H54 (cell line): ENCODE data around the gene TMEM233.
"Not testable (repeated sequence)": the region's sequence is repeated elsewhere in the genome, so short reads cannot be mapped to it uniquely, and the experiment has no call there.

Source experiments
- DNase-seq: peaks from one replicate; pipeline ENCODE4 v3.0.0; 2011; ENCODE audit warnings: low spot score, mixed read lengths; ENCODE audit not compliant: insufficient read length
- FAIRE-seq: peaks from 3 replicates; lab custom pipeline; 2011; peaks lifted over from hg19 to GRCh38; lab: Jason Lieb, UNC
- POLR2A ChIP-seq: IDR thresholded peaks from 2 replicates; pipeline ENCODE4 v1.6.1; 2011; ENCODE audit warnings: low read depth, mild to moderate bottlenecking, low read length

Gene TMEM233

DNA sequence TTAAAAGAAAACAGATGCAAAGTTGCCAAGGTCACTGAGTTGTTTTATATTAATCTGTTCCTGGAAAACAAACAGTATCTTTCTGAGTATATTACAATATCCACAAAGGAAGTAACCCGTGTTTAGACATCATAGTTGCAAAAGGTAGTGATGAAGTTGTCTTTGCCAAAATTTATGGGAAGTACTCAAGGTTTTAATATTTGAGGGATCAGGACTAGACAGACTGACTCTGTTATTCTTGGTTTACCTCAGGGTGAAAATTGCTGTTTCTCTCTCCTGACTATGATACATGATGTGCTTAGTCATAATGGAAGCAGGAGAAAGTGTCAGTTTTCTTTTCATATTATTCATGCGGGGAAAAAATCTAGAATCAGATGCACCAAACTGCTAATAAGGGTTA, 28.3 kb downstream of the TMEM233 start:
- no peak for DNase-seq
- no peak for TF ChIP-seq POLR2A
- no peak for FAIRE-seq

DNA sequence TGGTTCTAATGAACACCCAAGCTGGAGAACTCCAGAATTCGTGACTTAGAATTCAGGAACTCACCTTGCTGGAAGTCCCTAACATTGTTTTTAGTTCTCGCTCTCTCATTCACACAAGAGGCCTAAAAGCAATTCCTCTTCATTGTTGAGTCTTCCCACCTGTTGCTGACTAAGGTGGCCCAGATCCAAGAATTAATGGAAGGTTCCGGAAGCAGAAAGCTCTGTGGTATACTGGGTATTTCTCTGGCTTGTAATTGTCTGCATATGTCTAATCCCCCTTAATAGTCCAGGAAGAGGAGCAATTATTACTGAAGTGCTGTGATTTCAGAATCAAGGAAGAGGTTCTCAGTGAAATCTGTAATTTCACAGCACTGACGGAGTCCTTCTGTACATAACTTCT, 31.4 kb downstream of the TMEM233 start:
- TF ChIP-seq POLR2A = no peak
- FAIRE-seq (no peak), DNase-seq (no peak)

DNA sequence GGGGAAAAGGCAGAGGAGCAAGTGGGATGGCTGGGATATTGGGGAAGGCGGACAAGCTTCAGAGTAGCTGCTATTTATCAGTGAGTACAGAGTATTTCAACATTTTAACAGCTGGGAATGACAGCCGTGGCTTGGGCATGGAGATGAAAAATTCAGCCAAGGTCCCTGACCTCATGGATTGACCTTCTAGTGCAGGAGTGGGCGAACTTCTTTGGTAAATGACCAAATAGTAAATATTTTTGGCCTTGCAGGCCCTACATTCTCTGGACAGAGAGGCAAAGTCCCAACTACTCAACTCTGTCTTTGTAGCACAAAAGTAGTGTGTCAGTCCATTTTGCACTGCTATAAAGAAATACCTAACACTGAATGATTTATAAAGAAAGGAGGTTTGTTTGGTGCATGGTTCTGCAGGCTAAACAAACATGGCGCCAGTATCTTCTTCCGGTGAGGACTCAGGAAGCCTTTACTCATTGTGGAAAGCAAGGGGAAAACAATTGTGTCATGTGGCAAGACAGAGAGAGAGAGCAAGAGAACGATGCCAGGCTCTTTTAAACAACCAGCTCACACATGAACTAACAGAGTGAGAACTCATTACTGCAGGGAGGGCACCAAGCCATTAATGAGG, 33.6 kb downstream of the TMEM233 start:
- DNase-seq = no peak

DNA sequence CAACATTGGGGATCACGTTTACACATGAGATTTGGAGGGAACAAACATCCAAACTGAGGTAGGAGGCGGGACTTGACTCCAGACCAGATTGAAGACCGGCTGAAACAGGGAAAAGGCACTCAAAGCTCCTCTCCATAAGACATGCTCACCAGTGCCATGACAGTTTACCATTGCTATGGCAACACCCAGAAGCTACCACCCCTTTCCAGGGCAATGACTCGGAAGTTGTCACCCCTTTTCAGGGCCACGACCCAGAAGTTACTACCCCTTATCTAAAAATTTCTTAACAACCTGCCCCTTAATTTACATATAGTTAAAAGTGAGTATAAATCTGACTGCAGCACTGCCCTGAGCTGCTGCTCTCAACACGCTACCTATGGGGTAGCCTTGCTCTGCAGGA, 34.1 kb downstream of the TMEM233 start:
- DNase-seq = no peak
- no peak for TF ChIP-seq POLR2A
- no peak for FAIRE-seq

More for the DNA sequence above, 33.6 kb downstream of the TMEM233 start:
- FAIRE-seq = no peak
- TF ChIP-seq POLR2A = no peak

DNA sequence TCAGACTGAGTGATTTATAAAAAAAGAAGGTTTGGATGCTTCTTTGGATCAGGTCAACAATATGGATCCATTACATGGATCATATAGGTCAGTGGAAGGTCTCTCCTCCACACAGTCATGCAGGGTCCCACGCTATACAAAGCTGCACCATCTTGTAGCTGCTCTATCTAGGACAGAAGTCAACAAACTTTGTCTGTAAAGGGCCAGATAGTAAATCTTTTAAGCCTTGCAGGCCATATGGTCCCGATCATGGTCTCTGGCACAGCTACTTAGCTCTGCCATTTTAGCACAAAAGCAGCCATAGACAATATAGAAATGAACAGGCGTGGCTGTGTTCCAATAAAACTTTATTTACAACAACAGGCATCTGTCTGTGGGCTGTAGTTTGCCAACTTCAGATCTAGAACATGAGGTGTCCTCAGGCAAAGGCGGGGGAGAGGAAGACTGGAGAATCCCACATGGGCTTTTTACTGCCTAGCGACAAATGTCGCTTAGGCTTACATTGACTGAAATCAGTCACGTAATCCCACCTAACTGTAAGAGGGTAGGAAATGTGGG, 36.7 kb downstream of the TMEM233 start:
- FAIRE-seq = no peak
- DNase-seq = no peak
- TF ChIP-seq POLR2A = no peak

DNA sequence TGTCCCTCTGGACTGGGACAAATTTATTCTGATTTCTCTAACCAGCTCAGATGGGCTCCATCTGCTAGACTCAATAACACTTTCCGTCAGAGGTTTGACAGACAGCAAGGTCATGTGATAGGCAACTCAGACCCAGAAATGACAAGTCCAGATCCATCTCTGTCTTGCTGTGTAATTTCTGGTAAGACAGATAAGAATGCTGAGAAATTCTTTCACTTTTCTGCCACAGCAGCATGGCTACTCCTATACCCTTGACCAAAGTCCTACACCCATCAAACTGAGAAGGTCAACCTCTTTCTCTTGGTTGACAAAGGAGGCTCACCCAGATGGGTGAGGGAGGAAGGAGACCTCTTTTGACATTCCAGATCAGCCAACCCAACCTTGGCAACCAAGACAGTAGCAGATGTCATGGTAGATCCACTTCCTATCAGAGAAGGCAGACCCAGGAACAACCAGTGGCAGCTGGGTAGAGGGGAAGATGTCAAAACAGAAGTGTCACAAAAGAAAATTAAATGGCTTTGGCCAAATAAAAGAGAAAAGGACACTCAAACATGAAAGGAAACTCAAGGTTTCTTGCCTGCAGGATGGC, 37.5 kb downstream of the TMEM233 start:
- no peak for DNase-seq
- no peak for FAIRE-seq

DNA sequence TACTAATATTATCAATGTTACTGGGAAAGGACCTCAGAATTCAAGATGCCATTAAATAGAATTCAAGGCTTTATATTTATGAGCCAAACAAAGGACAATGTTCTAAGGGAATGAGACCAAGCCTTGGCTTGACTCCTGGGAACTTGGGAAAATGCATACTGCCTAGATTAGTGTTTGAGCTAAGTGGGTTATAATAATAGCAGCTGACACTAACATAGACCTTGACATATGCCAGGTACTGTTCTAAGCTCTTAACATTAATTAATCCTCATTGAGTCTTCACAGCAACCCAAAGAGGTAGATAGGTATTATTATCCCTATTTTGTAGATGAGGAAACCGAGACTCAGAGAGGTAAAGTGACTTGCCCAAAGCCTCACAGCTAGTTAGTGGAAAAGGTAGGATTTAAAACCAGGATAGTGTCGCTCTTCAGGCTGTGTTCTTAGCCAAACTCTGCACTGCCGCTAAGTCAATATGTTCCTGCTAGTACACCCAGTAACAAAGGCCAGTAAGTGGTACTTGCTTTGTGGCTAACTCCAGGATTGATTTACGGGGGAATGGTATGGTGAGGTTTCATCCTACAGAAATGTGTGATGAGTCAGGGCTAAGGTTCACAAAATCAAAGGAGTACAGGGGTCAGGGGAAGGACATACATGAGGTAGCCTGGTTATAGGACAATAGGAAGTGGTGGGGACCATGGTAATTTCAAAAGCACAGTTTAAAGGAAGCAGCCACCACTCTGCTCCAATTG, 38.5 kb downstream of the TMEM233 start:
- DNase-seq (peak; percentile 12), FAIRE-seq (no peak)

More for the DNA sequence above, 37.5 kb downstream of the TMEM233 start:
- TF ChIP-seq POLR2A = no peak

DNA sequence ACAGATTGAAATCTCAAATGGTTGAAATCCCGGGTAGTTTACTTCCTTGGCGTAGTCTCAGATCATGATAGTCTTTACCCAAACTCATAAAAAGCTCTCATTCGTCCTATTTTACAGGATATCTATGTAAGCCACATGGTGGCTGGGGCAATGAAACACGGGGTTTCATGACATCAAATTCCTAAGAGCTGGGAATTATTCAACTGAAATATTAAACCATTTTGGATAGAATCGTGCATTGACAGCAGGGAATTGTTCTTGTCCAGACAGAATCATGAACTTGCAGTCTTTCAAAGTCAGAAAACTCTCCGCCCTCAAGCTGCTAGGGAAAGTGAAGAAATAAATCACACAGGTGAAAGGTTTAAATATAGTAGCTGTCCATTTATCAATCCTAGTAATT, 41.2 kb downstream of the TMEM233 start:
- FAIRE-seq (no peak), DNase-seq (no peak)
- TF ChIP-seq POLR2A = no peak

More for the DNA sequence above, 38.5 kb downstream of the TMEM233 start:
- no peak for TF ChIP-seq POLR2A

DNA sequence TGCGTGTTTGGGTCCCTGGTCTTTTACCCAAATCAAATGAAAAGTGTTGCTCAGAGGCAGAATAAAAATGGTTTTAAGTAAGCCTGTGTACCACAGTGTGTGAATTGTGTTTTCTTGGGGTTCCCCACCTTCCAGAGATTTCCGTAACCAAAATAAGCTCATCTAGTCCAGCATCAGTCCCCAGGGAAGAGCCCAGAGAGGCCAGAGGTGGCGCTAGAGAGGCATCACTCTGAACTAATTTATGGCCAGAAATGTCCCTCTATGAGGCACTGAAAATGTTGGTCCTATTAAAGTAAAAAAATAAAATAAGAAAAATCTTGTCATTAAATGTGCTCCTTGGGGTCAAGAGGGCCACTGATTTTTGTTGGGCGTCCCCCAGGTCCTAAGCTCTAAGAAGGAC, 49.4 kb downstream of the TMEM233 start:
- FAIRE-seq (no peak), DNase-seq (no peak)

DNA sequence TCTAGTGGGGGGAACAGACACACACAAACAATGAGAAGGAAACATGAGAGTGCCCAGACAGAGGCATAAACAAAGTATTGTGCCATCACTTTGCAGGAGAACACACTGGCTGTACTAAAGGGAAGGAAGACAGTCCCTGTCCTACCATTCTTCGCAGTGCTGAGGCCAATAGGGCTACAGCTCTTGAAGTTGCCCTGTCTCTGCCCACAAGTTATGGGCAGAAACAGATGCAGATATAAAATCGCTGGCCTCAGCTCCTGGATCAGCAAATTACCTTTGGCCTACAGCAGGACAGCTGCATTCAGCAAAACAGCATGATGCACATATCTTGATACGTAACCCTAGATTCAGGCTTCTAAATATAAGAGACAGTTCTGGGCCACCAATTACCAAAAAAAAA, 51.4 kb downstream of the TMEM233 start:
- DNase-seq = no peak
- FAIRE-seq = no peak
- TF ChIP-seq POLR2A = no peak

More for the DNA sequence above, 49.4 kb downstream of the TMEM233 start:
- TF ChIP-seq POLR2A = no peak

DNA sequence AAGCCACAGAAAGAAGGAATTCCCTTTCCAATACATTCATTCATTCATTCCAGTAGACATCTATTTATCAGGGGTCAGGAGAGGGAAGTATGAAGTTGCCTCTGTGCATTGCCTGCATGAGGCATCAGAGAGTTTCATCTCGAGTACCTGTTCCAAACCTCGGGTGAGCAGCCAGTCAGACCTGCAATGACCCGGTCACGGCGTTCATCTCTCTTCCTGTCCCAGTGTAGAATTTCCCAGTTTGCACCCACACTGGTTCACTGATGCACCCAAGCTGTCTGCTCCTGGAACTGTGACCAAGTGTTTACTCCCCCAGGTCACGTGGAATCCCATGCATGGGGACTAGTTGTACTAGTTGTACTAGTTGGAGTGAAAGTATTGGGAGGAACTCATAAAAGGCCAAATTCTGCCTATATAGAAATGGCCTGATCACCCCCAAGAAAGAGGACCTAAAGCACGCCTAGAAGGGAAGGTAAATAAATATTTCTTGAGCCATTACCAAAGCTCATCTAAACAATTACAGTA, 52.0 kb downstream of the TMEM233 start:
- no peak for DNase-seq
- no peak for TF ChIP-seq POLR2A
- FAIRE-seq = no peak

DNA sequence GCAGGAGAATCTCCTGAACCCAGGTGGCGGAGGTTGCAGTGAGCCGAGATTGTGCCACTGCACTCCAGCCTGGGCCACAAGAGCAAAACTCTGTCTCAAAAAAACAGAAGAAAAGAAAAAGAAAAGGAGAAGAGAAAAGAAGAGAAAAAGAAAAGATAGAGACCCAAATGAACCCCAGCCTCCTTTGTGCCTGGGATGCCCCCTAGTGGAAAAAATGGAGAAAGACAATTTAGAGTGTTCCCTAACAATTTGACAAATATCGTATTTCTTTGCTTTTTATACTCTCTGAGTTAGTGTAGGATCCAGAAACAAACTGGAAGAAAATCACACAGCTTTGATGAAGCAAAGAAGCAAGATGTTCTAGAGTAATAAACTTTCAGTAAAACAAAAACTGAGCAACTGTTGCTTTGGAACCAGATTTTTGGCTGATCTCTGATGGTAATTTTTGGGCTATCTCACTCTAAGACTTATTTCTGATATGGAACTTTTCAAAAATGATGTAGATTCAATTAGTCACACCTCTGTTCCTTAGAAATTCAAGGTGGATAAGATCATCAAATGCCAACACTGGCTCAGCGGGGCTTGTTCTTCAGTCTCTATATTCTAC, 55.7 kb downstream of the TMEM233 start:
- no peak for FAIRE-seq
- DNase-seq = peak; percentile 26
- no peak for TF ChIP-seq POLR2A

DNA sequence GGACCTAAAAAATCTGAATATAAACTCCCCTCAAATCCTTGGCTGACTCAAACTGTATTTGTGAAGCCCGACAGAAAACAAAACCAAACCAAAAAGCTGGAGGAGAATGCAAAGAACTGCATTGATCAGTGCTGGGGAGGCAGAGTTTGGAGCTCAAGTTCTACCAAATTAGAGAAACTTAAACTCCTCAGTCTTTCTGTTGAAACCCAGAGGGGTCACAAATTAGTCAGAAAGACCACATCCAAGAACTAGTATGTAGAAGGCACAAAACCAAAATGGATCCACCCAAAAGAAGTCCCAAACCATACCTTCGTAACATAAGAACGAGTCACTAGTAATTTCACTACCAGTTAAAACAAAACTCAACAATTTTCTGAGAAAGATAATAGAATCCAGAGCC, 59.1 kb downstream of the TMEM233 start:
- no peak for TF ChIP-seq POLR2A
- FAIRE-seq (no peak), DNase-seq (no peak)

DNA sequence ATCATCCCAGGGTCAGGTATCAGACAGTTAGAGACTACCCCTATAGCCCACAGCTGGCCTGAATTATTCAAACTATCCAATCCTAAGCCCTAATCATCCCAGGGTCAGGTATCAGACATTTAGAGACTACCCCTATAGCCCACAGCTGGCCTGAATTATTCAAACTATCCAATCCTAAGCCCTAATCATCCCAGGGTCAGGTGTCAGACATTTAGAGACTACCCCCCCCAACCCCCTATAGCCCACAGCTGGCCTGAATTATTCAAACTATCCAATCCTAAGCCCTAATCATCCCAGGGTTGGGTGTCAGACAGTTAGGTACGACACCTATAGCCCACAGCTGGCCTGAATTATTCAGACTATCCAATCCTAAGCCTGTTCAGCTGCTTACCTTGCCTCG, 63.4 kb downstream of the TMEM233 start:
- not testable (repeated sequence) for FAIRE-seq

DNA sequence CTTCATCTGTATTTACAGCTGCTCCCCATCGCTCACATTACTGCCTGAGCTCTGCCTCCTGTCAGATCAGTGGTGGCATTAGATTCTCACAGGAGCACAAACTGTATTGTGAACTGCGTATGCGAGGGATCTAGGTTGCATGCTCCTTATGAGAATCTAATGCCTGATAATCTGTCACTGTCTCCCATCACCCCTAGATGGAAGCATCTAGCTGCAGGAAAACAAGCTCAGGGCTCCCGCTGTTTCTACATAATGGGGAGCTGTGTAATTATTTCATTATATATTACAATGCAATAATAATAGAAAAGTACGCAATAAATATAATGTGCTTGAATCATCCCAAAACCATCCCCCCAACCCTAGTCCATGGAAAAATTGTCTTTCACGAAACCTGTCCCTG, 64.6 kb downstream of the TMEM233 start:
- not testable (repeated sequence) for FAIRE-seq

More for the DNA sequence above, 63.4 kb downstream of the TMEM233 start:
- not testable (repeated sequence) for DNase-seq

More for the DNA sequence above, 64.6 kb downstream of the TMEM233 start:
- not testable (repeated sequence) for DNase-seq
